ENCODE measurements around the gene NEIL1. TPM values are rescaled to one million over a fixed set of nuclear protein-coding genes. Genes with fewer than 3 reads are reported as not detected.
"Not testable (repeated sequence)": the region's sequence is repeated elsewhere in the genome, so short reads cannot be mapped to it uniquely, and the experiment has no call there.

Gene NEIL1
- total RNA-seq, 2 experiments from 2014 or later, result 2.2 to 2.7 TPM

GRCh38 chr15:75319231-75319897 is 27.5 kb upstream of the NEIL1 start:
- H3K27ac Mint-ChIP-seq; H3K9me3 Mint-ChIP-seq; DNase-seq; H3K27me3 Mint-ChIP-seq; POLR2A ChIA-PET; H3K4me3 Mint-ChIP-seq; H3K4me1 Mint-ChIP-seq; H3K36me3 Mint-ChIP-seq (ENCODE audit: low read depth); CTCF ChIA-PET: not testable (repeated sequence)

DNA sequence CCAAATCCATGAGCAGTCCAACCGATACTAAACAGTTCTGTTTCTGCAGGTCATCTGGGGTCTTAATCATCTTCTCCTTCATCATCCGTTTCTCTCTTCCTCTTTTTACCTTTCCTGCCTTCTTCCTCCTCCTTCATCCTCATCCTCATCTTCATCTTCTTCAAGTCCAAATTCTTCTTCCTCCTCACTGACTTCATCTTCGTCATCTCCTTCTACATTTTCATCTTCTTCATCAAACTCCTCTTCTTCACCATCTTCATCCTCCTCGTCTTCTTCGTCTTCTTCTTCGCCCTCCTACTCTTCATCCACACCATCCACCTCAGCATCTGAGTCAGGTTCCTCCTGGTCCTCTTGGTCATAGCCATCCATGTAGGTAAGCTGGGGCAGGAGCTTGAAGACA is 25.1 kb upstream of the NEIL1 start:
- ChIA-PET POLR2A (interaction anchor here (0.6 kb wide), 1 partner anchor 13 kb away, joined by 4 read pairs; no protein-coding TSS in a partner anchor), CTCF (interaction anchor here (0.6 kb wide), 1 partner anchor 137 kb away, joined by 3 read pairs; no protein-coding TSS in a partner anchor)
- Mint-ChIP-seq H3K9me3 (no peaks in the 10 kb centered on the region), H3K36me3 (ENCODE audit: low read depth) (no peaks in the 10 kb centered on the region), H3K4me3 (no peak overlapping the region), H3K27me3 (peaks cover 8% of the 10 kb centered on the region), H3K4me1 (no peaks in the 10 kb centered on the region), H3K27ac (no peak overlapping the region)
- DNase-seq, result no peak

DNA sequence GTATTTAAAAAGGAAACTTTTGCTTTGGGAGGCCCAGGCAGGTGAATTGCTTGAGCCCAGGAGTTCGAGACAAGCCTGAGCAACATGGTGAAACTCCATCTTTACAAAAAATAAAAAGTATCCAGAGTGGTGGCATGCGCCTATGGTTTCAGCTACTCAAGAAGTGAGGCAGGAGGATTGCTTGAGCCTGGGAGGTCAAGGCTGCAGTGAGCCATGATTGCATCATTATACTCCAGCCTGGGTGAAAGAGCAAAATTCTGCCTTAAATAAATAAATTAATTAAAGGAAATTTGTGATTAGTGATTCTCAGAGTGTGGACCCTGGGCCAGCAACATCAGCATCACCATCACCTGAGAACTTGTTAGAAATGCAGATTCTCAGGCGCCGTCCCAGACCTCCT is 20.9 kb upstream of the NEIL1 start:
- POLR2A ChIA-PET, result no interaction called here
- CTCF ChIA-PET, result no interaction called here
- Mint-ChIP-seq H3K27me3 (peaks cover 7% of the 10 kb centered on the region), H3K4me1 (no peaks in the 10 kb centered on the region), H3K9me3 (no peaks in the 10 kb centered on the region), H3K4me3 (no peak overlapping the region), H3K36me3 (ENCODE audit: low read depth) (no peaks in the 10 kb centered on the region), H3K27ac (no peak overlapping the region)
- DNase-seq, result no peak

GRCh38 chr15:75327005-75327404 is 19.8 kb upstream of the NEIL1 start:
- H3K4me3 Mint-ChIP-seq, result no peak overlapping the region
- H3K4me1 Mint-ChIP-seq, result no peaks in the 10 kb centered on the region
- H3K36me3 Mint-ChIP-seq (ENCODE audit: low read depth), result no peaks in the 10 kb centered on the region
- no peak overlapping the region for H3K27ac Mint-ChIP-seq
- no peak for DNase-seq
- peaks cover 4% of the 10 kb centered on the region for H3K27me3 Mint-ChIP-seq
- POLR2A ChIA-PET, result no interaction called here
- H3K9me3 Mint-ChIP-seq, result no peaks in the 10 kb centered on the region
- CTCF ChIA-PET, result interaction anchor here (0.6 kb wide), 1 partner anchor 327 kb away, joined by 3 read pairs; no protein-coding TSS in a partner anchor

DNA sequence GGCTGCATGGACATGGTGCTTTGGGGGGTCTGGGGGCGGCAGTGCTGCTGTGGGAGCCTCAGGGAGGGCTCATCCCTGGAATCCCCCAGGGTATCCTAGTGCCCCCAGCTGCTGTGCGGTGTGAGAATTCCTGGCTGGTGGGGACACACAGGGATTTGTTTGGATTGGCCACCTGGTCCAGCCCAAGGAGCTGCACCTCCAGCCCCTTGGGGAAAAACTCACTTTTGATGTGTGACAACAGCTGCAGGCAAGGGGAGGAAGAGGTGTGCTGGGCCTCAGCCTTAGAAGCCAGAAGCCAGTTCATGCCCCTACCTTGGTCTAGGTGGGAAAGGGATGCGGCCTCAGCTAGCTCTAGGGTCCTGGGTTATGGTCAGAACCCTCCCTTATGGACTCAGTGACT is 19.3 kb upstream of the NEIL1 start:
- CTCF ChIA-PET, result no interaction called here

DNA sequence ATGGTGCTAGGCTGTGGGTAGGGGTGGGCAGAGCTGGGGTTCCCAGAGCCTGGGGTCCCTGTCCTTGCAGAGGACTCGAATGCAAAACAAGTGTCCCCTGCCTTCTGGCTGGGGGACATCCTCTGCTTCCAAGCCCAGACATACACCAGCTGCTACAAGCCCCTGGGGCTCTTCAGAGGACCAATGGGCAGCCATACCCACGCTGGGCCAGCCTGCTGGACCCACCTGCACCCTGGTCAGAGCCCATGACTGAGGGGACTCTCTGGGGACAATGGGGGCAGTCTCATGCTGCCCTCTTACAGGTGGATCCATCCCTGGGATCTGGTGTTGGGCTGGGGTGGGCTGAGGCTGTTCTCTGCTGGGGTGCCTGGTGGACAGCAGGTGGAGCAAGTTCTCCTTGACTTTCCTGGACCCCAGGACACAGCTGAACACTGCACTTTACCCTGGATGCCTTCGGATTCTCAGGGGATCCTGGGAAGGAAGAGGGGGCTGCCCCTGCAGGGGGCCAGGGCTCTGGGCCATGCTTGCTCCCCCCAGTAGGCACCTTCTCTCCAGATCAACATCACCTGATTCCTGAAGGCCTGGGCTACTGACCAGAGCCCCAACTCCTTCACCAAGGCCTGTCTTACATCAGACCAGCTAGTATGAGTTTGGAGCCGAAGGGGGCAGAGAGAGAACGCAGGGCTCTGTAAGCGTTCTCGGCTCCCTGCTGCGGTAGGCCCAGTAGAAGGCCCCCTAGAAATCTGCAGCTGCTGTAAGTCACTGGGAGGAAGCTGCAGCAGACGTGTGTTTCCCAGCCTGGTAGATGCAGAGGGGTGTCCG is 18.1 kb upstream of the NEIL1 start:
- H3K36me3 Mint-ChIP-seq (ENCODE audit: low read depth), result no peaks in the 10 kb centered on the region
- H3K27ac Mint-ChIP-seq, result no peak overlapping the region
- peaks cover 2% of the 10 kb centered on the region for H3K27me3 Mint-ChIP-seq
- no peak overlapping the region for H3K4me3 Mint-ChIP-seq
- no peak for DNase-seq
- no peaks in the 10 kb centered on the region for H3K9me3 Mint-ChIP-seq
- ChIA-PET POLR2A (no interaction called here), CTCF (interaction anchor here (0.5 kb wide), 1 partner anchor 82 kb away, joined by 7 read pairs; no protein-coding TSS in a partner anchor)
- H3K4me1 Mint-ChIP-seq, result no peaks in the 10 kb centered on the region

More for the DNA sequence above, 19.3 kb upstream of the NEIL1 start:
- Mint-ChIP-seq H3K36me3 (ENCODE audit: low read depth) (no peaks in the 10 kb centered on the region), H3K4me1 (no peaks in the 10 kb centered on the region), H3K27me3 (peaks cover 4% of the 10 kb centered on the region), H3K9me3 (no peaks in the 10 kb centered on the region), H3K27ac (no peak overlapping the region), H3K4me3 (no peak overlapping the region)
- POLR2A ChIA-PET, result no interaction called here
- DNase-seq, result no peak

- ChIA-PET POLR2A (no interaction called here), CTCF (no interaction called here)
- H3K9me3 Mint-ChIP-seq, result no peaks in the 10 kb centered on the region
- DNase-seq, result no peak
- H3K27me3 Mint-ChIP-seq, result peaks cover 2% of the 10 kb centered on the region
- H3K27ac Mint-ChIP-seq, result no peak overlapping the region
- no peaks in the 10 kb centered on the region for H3K36me3 Mint-ChIP-seq (ENCODE audit: low read depth)
- H3K4me3 Mint-ChIP-seq, result no peak overlapping the region
- H3K4me1 Mint-ChIP-seq, result no peaks in the 10 kb centered on the region
Measured at GRCh38 chr15:75329571-75329970, 17.3 kb upstream of the NEIL1 start.

DNA sequence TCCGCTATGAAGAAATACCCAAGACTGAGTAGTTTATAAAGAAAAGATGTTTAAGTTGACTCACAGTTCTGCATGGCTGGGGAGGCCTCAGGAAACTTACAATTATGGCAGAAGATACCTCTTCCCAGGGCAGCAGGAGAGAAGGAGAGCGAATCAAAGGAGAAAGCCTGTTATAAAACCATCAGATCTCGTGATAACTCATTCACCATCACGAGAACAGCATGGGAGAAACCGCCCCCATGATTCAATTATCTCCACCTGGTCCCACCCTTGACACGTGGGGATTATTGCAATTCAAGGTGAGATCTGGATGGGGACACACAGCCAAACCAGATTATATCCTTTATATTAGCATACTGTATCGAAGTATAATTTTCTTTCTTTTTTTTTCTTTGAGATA is 14.7 kb upstream of the NEIL1 start:
- H3K36me3 Mint-ChIP-seq (ENCODE audit: low read depth); H3K27ac Mint-ChIP-seq; DNase-seq; H3K4me3 Mint-ChIP-seq; H3K27me3 Mint-ChIP-seq; CTCF ChIA-PET; H3K9me3 Mint-ChIP-seq; POLR2A ChIA-PET: not testable (repeated sequence)
- H3K4me1 Mint-ChIP-seq, result peaks cover 16% of the 10 kb centered on the region

DNA sequence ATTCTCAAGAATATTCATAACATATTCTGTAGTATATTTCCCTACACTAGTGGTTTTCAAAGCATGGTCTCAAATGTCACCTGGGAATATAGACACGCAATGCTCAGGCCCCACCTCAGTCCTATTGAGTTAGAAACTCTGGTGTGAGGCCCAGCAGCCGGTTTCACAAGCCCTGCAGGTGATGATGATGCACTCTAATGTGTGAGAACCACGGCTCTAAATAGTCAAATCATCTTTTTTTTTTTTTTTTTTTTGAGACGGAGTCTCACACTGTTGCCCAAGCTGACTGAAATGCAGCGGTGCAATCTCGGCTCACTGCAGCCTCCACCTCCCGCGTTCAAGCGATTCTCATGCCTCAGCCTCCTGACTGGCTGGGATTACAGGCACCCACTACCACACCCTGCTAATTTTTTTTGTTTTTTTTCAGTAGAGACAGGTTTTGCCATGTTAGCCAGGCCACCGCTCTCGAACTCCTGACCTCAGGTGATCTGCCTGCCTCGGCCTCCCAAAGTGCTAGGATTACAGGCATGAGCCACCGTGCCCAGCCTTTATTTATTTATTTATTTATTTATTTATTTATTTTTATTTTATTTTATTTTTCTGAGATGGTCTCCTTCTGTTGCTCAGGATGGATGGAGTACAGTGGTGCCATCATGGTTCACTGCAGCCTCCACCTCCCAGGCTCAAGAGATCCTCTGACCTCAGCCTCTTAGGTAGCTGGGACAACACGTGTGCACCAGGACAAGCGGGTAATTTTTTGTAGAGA is 13.0 kb upstream of the NEIL1 start:
- DNase-seq; H3K27ac Mint-ChIP-seq; H3K9me3 Mint-ChIP-seq; H3K36me3 Mint-ChIP-seq (ENCODE audit: low read depth); POLR2A ChIA-PET; H3K4me3 Mint-ChIP-seq; H3K27me3 Mint-ChIP-seq: not testable (repeated sequence)
- CTCF ChIA-PET, result interaction anchor here (0.6 to 1.2 kb wide), 3 partner anchors 33 to 275 kb away, joined by 3 to 4 read pairs (median 3); no protein-coding TSS in a partner anchor
- peaks cover 20% of the 10 kb centered on the region for H3K4me1 Mint-ChIP-seq

GRCh38 chr15:75335313-75335704 is 11.5 kb upstream of the NEIL1 start:
- no peak for DNase-seq
- H3K4me1 Mint-ChIP-seq, result peaks cover 20% of the 10 kb centered on the region
- H3K27me3 Mint-ChIP-seq, result peaks cover 2% of the 10 kb centered on the region
- H3K4me3 Mint-ChIP-seq, result peak overlapping the region; percentile 93
- ChIA-PET CTCF (interaction anchor here (1.2 to 1.5 kb wide), 2 partner anchors 32 to 274 kb away, joined by 4 to 7 read pairs; no protein-coding TSS in a partner anchor), POLR2A (interaction anchor here (0.6 kb wide), 1 partner anchor 14 kb away, joined by 4 read pairs; no protein-coding TSS in a partner anchor)
- peak overlapping the region; percentile 98 for H3K27ac Mint-ChIP-seq
- H3K9me3 Mint-ChIP-seq, result no peaks in the 10 kb centered on the region
- H3K36me3 Mint-ChIP-seq (ENCODE audit: low read depth), result peaks cover 5% of the 10 kb centered on the region

DNA sequence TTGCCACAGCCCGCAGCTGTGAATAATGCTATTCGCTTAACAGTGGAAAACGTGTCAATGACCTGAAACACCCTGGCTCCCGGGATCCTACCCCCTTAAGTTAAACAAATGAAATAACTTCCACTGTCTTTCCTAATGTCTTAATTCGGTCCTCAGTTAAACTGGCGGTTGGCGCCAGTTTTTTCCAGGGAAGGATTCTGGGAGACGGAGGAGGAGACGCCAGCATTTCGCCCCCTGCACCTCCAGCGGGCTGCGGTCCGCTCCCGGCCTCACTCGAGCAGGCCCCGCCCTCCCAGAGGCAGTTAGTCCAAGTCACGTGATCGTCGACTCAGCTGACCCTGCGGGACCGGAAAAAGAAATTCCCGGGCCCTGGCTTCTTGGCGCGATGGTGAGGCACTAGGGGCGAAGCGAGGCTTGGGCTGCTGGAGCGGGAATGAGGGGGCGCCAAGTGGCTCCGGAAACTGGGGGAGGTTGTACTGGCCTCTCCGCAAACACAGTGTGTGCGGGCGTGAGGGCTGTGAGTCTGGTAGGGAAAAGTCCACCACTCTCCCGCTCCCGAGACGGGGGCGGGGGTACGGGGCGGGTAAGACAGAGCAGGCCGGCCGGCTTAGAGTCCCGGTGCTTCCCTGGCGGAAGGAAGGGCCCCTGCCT is 11.0 kb upstream of the NEIL1 start, which contains the start of gene COMMD4:
Gene COMMD4 (plus strand): TSS at position 359 of the 651 bp plus-strand sequence. CDS start 27 bp downstream, at position 386.
- ChIA-PET POLR2A (no interaction called here), CTCF (interaction anchor here (1.5 kb wide), 2 partner anchors 12 to 32 kb away, joined by 3 to 7 read pairs; no protein-coding TSS in a partner anchor)
- Mint-ChIP-seq H3K4me3 (peak within 1 kb of the TSS; percentile 93), H3K9me3 (no peaks in the 10 kb centered on the region), H3K27me3 (peaks cover 2% of the 10 kb centered on the region), H3K27ac (peak within 1 kb of the TSS; percentile 98), H3K4me1 (peaks cover 20% of the 10 kb centered on the region), H3K36me3 (ENCODE audit: low read depth) (peaks cover 6% of the 10 kb centered on the region)
- peak; percentile 90 for DNase-seq

- peaks cover 6% of the 10 kb centered on the region for H3K36me3 Mint-ChIP-seq (ENCODE audit: low read depth)
- CTCF ChIA-PET, result no interaction called here
- DNase-seq, result no peak
- H3K4me1 Mint-ChIP-seq, result peaks cover 20% of the 10 kb centered on the region
- no peaks in the 10 kb centered on the region for H3K27me3 Mint-ChIP-seq
- POLR2A ChIA-PET, result no interaction called here
- H3K4me3 Mint-ChIP-seq, result no peak overlapping the region
- no peak overlapping the region for H3K27ac Mint-ChIP-seq
- no peaks in the 10 kb centered on the region for H3K9me3 Mint-ChIP-seq
Measured at GRCh38 chr15:75338661-75339240, 8.1 kb upstream of the NEIL1 start.

All from activated CD4-positive, alpha-beta T cell treated with anti-CD3 and anti-CD28 coated beads, Interleukin-2, amount 10 ng/mL, durations not matched to agents 7 days and 5 days (primary cell).